GM21447 (cell line): ENCODE data around the gene CAMTA2.
A peak's percentile ranks its signal among the peaks of the same experiment; 100 is the strongest.

Experiments used
- ATAC-seq: cut with Tn5 transposase; IDR thresholded peaks from one replicate; pipeline ENCODE4 v1.9.1; 2021; ENCODE audit not compliant: unreplicated experiment

CAMTA2 gene

DNA sequence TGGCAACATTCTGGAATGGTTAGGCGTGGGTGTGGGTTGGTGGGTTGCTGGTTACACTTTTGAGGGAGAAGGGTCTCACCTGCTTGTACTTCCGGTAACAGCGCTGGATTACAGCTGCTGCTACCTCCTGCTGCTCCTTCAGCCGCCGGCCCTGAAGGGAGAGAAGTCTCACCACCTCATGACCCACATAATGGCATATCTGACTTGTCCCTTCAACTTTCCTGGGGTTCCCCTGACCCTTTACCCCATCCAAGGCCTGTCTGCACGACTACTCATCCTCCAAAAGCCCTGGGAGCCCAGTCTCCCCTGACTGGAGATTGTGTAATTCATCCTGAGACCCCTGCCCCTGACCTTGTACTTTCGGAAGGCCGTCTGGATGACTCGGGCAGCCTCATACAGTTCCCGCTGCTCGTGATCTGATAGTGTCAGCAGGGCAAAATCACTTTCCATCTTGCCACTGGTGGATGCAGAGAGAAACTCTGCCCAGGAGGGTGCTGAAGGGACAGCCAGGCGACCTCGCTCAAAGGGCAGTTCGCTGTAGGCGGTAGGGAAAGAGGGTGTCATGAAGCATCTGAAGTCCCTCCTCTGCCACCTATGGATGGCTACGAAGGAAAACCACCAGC is 17.8 kb downstream of the CAMTA2 start:
- ATAC-seq: no peak

DNA sequence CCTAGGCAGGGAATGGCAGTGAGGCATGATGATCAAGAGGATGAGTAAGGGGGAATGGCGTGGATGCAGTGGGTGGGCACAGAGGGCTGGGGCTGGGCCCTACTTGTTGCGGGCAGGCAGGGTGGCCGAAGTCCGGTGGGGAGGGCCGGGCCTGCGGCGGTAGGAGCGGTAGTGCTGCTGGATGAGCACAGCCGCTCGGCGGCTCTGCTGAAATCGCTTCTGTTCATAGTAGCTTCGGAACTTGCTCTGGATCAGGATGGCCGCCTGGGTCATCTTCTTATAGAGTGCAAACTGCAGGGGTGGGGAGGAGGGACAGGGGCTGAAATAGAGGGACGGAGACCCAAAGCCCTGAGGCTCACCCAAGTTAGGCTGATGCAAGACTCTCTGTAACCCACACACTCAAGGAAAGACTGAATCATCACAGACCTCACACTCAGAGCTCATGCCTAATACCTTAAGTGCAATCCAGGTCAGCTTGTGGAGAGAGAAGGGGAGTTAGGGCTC is 18.4 kb downstream of the CAMTA2 start:
- no peak for ATAC-seq

GRCh38 chr17:4968486-4969046 is 18.9 kb downstream of the CAMTA2 start:
- ATAC-seq: no peak

DNA sequence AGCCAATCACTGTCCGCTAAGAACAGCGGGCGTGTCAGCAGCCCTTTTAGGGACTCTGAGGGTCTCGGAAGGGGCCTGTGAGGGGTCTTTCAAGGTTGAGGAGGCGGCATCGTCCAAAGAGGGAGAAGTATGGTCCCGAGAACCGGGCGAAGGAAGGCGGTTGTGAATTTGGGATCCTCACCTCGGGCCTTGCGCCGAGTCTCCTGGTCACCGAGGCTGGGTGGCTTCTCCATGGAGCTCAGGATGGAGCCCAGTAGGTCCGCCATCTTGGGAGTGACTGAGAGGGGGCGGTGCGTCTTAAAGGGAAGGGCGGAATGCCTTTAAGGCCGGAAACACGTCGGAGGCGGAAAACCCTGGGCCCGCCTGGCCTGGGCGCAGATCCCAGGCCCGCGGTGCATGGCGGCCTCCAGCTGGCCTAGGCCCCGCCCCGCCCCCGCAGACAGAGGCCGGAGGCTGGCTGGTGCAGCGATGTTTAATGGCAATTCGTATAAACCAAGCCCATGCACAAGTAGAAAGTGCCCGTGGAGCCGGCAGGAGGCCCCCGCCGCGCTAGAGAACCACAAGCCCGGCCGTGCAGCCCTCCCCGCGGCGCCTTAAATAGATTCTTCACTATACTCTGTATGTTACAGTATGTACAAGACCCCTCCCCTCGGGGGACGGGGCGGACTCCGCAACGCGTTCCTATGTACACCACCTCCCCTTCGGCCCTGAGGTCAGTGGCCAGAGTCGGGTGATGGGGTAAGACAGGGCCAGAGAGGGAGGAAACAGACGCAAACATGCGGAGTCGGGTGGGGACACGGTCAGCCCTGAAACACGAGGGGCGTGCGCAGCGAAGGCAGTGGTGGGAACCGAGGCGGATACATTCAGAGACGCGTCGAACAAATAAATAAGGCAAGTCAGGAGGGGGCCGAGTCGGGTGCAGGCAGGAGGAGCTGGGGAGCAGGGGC is 19.7 kb downstream of the CAMTA2 start, which contains the start of gene SPAG7:
TSS of gene SPAG7 (minus strand) at position 279 of the 947 bp plus-strand sequence. CDS start at position 266, 13 bp downstream.
- peak; percentile 56 for ATAC-seq

DNA sequence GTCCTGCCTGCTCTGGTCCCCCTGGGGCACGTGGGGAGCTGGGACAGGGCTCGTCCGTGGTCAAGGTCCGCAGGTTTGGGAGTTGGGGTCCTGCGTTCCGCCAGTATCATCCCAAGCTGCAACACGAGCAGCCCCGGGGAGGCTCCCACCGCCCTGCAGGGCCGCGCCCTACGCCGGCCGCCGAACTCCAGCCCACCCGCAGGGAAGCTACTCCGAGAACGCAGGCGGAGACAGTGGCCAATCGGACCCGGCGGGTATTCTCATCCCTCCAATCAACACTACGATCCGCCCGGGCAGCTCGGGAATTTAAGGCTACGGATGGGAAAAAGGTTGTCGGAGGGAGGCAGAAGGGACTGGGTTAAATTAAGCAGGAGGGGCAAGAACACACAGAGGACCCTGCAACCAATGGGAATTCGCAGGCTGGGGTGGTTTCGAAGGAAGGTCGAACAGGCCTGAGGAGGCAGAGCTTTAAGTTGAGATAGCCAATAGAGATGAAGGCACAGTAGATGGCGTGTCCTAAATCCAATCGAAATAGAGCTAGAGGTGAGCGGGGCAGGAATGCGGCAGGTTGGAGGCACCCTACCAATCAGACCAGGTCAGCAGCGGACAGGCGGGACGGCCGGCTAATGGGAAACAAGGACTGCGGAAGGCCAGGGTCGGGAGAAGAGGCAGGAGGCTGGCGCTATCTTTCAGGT is 20.5 kb downstream of the CAMTA2 start:
- ATAC-seq: peak; percentile 85

DNA sequence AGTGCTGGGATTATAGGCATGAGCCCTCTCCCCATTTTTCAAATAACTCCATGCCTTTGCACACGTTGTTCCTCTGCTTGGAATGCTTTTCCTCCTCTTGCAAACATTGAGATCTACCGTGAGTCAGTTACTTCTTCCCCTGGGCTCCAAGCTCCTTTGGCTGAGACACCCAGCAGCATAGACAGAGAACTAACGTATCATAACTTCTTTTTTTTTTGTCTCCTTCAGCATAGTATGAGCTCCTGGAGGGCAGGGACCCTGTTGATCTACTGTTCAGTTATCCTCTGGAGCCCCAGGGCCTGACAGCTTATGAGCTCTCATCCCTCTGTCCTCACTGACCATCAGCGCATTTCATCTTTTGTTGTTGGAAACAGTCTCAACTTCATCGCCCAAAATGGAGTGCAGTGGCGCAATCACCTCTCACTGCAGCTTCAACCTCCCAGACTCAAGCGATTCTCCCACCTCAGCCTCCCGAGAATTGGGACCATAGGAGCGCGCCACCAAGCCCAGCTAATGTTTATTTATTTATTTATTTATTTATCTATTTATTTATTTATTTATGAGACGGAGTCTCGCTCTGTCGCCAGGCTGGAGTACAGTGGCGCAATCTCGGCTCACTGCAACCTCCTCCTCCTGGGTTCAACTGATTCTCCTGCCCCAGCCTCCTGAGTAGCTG is 22.0 kb downstream of the CAMTA2 start:
- no peak for ATAC-seq

DNA sequence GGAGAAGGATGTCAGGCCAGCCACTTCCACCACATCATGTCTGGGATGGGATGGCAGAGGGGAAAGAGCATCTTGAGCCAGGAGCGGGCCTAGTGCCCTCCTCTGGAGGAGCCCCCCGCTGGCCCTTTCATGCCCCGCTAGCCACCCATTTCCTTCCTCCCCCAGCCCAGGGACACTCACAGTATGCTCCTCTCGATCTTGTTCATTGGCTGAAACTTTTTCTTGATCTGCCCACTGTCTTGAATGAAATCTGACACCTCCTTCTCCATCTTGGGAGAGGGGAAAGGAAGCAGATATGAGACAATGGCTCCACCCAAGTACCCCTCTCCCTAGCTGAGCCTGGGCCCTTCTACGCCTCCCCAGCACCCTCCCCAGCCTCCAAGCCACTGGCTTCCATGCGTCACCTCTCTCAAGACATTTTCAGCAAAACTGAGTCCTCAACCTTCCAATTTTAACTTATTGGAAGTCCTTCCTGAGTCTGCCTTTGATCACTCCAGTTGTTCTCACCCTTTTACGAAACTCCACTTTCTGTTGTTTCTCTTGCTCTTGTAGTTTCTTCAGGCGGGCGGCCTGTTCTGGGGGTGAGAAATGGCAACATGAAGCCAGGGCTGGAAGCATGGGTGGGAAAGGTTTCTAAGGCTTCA is 27.1 kb downstream of the CAMTA2 start:
- no peak for ATAC-seq

DNA sequence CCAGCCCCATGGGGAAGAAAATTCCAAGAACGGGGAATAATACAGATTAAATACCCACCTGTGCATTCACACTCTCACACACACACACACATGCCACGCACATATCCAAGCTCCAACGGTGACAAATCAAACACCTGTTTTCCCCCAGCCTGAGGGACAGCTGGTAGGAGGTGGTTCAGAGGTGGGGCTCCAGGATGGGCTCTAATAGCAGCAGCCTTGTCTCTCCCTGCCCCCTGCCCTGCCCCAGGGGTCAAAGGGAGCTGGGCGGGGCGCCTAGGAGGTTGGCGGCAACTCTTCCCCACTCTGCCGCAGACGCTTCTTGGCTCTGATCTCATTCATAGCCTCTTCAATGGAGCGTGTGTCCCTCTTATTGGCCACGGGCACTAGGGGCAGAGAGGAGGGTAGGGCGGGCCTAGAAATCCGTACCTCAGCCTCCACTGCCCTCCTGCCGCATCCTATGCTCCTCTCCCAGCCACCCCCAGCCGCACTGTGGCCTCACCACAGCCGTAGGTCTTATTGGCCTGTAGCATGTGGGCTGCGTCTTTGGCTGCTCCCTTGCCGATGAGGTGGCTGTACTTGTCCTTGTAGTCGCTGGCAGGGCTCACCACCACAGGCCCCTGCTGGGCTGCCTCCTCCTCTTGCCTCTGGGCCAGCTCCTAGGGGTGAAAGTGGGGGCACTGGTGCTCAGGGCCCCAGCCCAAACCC is 28.1 kb downstream of the CAMTA2 start:
- ATAC-seq: no peak

DNA sequence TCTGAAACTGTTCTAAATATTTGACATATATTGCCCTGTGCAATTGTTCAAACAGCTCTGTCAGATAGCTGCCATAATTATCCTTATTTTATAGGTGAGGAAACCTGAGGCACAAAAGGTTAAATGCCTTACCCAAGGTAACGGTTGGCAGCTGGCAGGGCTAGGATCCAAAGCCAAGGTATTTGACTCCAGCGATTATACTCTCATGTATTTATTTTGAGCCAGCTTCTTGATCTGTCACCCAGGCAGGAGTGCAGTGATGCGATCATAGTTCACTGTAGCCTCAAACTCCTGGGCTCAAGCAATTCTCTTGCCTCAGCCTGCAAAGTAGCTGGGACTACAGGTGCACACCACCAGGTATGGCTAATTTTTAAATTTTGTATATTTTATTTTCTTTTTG is 29.4 kb downstream of the CAMTA2 start:
- ATAC-seq: no peak

DNA sequence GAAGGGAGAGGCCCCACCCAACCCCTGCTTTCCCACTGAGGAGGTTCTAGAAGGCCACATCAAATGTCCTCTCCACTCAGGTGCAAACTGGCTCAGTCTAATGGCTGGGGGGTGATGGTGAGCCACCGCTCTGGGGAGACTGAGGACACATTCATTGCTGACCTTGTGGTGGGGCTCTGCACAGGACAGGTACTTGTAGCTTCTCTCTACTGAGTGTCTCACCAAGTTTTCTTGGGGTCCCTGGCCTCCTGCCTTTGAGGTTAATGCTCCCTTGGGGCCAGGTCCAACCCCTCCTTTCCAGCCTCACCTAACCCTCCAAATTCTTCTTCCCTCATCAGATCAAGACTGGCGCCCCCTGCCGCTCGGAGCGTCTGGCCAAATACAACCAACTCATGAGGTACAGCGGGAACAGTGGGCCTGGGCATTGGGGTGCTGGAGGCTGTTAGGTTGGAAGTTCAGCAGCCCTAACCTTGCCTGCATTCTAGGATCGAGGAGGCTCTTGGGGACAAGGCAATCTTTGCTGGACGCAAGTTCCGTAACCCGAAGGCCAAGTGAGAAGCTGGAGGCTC is 30.9 kb downstream of the CAMTA2 start:
- no peak for ATAC-seq

GRCh38 chr17:4955091-4955490 is 32.4 kb downstream of the CAMTA2 start:
- ATAC-seq: no peak

DNA sequence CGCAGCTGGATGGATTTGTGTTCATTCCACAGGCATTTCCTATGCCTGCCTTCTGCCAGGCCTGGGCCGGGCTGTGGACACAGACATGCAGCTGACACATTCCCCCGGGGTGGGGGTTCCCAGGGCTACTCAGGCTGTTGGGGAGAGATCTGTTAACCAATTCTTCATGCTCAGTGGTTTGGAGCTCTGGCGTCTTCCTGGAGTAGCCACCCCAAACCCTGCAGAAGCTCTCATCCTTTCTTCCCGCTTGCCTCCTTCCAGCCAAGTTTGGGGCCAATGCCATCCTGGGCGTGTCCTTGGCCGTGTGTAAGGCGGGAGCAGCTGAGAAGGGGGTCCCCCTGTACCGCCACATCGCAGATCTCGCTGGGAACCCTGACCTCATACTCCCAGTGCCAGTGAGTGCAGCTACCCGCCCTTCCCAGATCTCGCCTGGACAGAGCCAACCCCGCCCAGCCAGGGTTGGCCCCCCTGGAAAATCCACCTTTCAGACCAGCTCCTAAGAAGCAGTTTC is 34.0 kb downstream of the CAMTA2 start:
- no peak for ATAC-seq

DNA sequence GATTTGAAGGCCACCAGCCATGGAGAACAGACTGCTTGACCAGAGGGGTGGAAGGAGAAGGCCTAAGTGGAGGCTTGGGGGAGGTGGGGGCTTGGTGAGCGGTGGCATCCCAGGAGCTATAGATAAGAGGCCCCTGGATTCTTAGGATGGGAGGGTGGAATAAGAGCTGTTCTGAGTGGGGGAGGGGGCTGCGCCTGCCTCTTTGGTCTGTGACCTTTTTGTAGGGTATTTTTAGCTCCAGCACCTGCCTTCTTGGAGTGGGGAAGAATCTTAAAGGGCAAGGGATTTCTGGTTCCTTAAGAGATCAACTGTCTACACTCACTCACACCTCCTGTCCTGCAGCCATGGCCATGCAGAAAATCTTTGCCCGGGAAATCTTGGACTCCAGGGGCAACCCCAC is 36.0 kb downstream of the CAMTA2 start:
- ATAC-seq: no peak

- ATAC-seq: no peak
Measured at GRCh38 chr17:4950746-4951204, 36.7 kb downstream of the CAMTA2 start, which contains the start of gene ENO3. ENO3 (plus strand) TSS chr17:4951119; CDS start chr17:4951830, 711 bp downstream.

GRCh38 chr17:4950075-4950745 is 37.3 kb downstream of the CAMTA2 start:
- no peak for ATAC-seq

DNA sequence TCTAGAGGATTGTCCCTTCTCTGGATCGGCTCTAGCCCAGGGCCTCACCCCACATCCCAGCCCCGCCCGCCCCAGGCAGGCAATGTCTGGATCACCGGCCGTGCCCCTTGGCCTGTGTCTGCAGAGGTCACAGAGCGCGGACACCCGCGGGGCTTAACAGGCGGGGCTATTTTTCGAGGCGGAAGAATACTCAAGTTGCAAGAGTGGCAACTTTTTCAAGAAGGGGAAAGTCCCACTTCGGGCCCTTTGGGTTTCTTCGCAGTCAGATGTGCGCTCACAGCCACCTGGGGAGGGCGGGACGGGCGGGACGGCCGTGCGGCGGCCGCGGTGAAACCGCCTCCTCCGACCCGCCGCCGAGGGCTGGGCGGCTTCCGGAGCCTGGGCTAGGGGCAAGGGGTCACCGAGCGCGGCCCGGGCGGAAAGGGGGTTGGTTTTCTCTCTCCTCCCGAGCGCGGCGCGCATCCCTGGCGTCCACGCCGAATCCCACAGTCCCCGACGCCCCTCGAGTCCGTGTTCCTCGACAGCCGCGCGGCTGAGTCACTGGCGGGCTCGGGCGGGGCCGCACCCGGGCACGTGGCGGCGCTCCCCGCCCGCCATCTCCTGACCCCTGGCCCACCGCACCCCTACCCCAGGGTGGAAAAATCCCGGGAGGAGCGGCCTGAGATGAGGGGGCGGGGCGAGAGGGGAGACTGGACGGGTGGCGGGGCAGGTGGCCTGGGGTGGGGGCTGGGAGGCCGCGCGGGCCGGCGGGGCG is 38.0 kb downstream of the CAMTA2 start:
- peak; percentile 28 for ATAC-seq

DNA sequence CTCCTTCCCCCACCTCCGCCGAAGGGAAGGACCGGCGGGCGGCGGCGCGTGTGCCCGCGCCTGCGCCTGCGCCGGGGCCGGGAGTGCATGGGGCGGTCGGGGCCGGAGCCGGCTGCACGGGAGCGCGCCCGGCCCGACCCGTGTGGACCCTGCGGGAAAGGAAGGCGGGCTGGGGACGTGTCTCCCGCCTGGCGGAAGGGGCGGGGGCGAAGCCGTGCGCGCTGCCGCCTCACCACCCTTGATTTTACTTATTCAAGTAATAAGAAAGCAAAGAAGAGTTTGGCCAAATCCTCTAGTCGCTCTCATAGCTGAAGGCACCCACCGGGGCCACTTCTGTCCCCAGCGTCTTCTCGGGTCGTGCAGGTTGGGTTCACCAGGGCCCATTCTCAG is 38.5 kb downstream of the CAMTA2 start:
- peak; percentile 36 for ATAC-seq
